ENCODE results near the gene MUC4.
"Not testable (repeated sequence)": the region's sequence is repeated elsewhere in the genome, so short reads cannot be mapped to it uniquely, and the experiment has no call there.

Gene MUC4

GRCh38 chr3:195735036-195735695, 76.6 kb downstream of the MUC4 start:
- no peak for DNase-seq

- DNase-seq: no peak
Measured at GRCh38 chr3:195732940-195733339, 78.8 kb downstream of the MUC4 start.

- DNase-seq: no peak
Measured at GRCh38 chr3:195731356-195731905, 80.3 kb downstream of the MUC4 start.

- no peak for DNase-seq
Measured at GRCh38 chr3:195729476-195730251, 82.1 kb downstream of the MUC4 start.

- DNase-seq: not testable (repeated sequence)
Measured at GRCh38 chr3:195728789-195729188, 82.9 kb downstream of the MUC4 start.

- no peak for DNase-seq
Measured at GRCh38 chr3:195727606-195728195, 84.0 kb downstream of the MUC4 start.

- not testable (repeated sequence) for DNase-seq
Measured at GRCh38 chr3:195725916-195726740, 85.6 kb downstream of the MUC4 start.

- not testable (repeated sequence) for DNase-seq
Measured at GRCh38 chr3:195724363-195724762, 87.4 kb downstream of the MUC4 start.

GRCh38 chr3:195722996-195723345, 88.8 kb downstream of the MUC4 start:
- not testable (repeated sequence) for DNase-seq

GRCh38 chr3:195722139-195722995, 89.4 kb downstream of the MUC4 start:
- not testable (repeated sequence) for DNase-seq

- not testable (repeated sequence) for DNase-seq
Measured at GRCh38 chr3:195720831-195721506, 90.8 kb downstream of the MUC4 start, which contains the start of gene MUC20. Gene MUC20, plus strand, starts transcription at chr3:195720978. Its CDS starts 30 bp downstream, at chr3:195721008.

- not testable (repeated sequence) for DNase-seq
Measured at GRCh38 chr3:195719514-195720254, 92.0 kb downstream of the MUC4 start.

- no peak for DNase-seq
Measured at GRCh38 chr3:195718477-195718984, 93.2 kb downstream of the MUC4 start.

- DNase-seq: no peak
Measured at GRCh38 chr3:195717852-195718476, 93.8 kb downstream of the MUC4 start.

GRCh38 chr3:195717416-195717815, 94.3 kb downstream of the MUC4 start:
- DNase-seq: no peak

- no peak for DNase-seq
Measured at GRCh38 chr3:195715583-195716266, 96.0 kb downstream of the MUC4 start.

GRCh38 chr3:195715134-195715533, 96.6 kb downstream of the MUC4 start:
- no peak for DNase-seq

- DNase-seq: no peak
Measured at GRCh38 chr3:195714380-195715011, 97.2 kb downstream of the MUC4 start.
